HepG2 (cell line): ENCODE measurements around the gene FCN1. TPM values are rescaled to one million over a fixed set of nuclear protein-coding genes. Genes with fewer than 3 reads are reported as not detected.

Experiments
- ATAC-seq: fragments of 200-7000 bp; cut with Tn5 transposase; 3 replicates; pipeline ENCODE4 v1.9.1; 2020; ENCODE audit warnings: mild to moderate bottlenecking, moderate library complexity
- BruUV-seq: library from RNA; stranded (reverse); fragments of 400-500 nt; replicated peaks from 2 replicates; lab custom pipeline; 2021; lab: Mats Ljungman, UMichigan
- CTCF ChIA-PET: fragments of 300-600 bp; formaldehyde crosslinking; extraction: SDS; loops from one replicate; lab custom pipeline; 2021; ENCODE audit warnings: low total read pairs, inconsistent platforms, low intra/inter-chr PET ratio; lab: Yijun Ruan, JAX
- POLR2A ChIA-PET: fragments of 350-600 bp; sonication (Branson Sonifier 250); formaldehyde crosslinking; loops from one replicate; lab custom pipeline; 2020; ENCODE audit warnings: antibody characterized with exemption, inconsistent platforms; lab: Yijun Ruan, JAX
- DNase-seq: peaks from one replicate; pipeline ENCODE4 v3.0.0-alpha.2; 2015; ENCODE audit warnings: low spot score
- FAIRE-seq: peaks from 3 replicates; lab custom pipeline; 2011; peaks lifted over from hg19 to GRCh38; lab: Jason Lieb, UNC
- H2AFZ ChIP-seq: one replicate; pipeline ENCODE4 v1.6.1; 2011; ENCODE audit warnings: low read length, inconsistent platforms
- H3K27ac ChIP-seq: fragments of 300-600 bp; 3 replicates; pipeline ENCODE4 v1.8.0; 2011; ENCODE audit warnings: mixed run types, mild to moderate bottlenecking, mixed read lengths, low read length, inconsistent platforms; ENCODE audit not compliant: insufficient read depth; ENCODE audit errors: extremely low read length
- H3K27me3 ChIP-seq, 2 experiments: fragments of 200-600 bp in 1 of 2; 2 replicates in 1 of 2; 3 replicates in 1 of 2; pipeline versions ENCODE4 v1.6.0 to v1.8.0; 2011; ENCODE audit warnings: low read length in 2 of 2, mild to moderate bottlenecking in 2 of 2, moderate library complexity in 2 of 2, inconsistent platforms in 1 of 2; ENCODE audit not compliant: insufficient read depth in 2 of 2, control insufficient read depth in 1 of 2
- H3K36me3 ChIP-seq, 2 experiments: fragments of 200-600 bp in 1 of 2; replicated peaks in 1 of 2; 2 replicates in 1 of 2; 3 replicates in 1 of 2; pipeline versions ENCODE4 v1.5.1 to v1.8.0; 2011; ENCODE audit warnings: low read length in 2 of 2, inconsistent platforms in 1 of 2; ENCODE audit not compliant: insufficient read depth in 2 of 2, control insufficient read depth in 1 of 2
- H3K4me1 ChIP-seq: 2 replicates; pipeline ENCODE4 v1.5.1; 2012; ENCODE audit warnings: low read length, inconsistent platforms; ENCODE audit not compliant: insufficient read depth
- H3K4me2 ChIP-seq: 2 replicates; pipeline ENCODE4 v1.6.0; 2011; ENCODE audit warnings: low read depth, low read length, inconsistent platforms
- H3K4me3 ChIP-seq, 3 experiments: fragments of 200-600 bp in 1 of 3; sonication (generic), shearing (Covaris generic) in 1 of 3; replicated peaks in 1 of 3; 2 replicates each; pipeline ENCODE4 v1.5.1; 2011 to 2016; ENCODE audit warnings: low read length in 3 of 3, inconsistent platforms in 2 of 3, low read depth in 2 of 3, mild to moderate bottlenecking in 2 of 3, control low read depth in 1 of 3, mixed read lengths in 1 of 3; ENCODE audit not compliant: insufficient read depth in 1 of 3
- H3K79me2 ChIP-seq: one replicate; pipeline ENCODE4 v1.6.1; 2011; ENCODE audit warnings: low read length, inconsistent platforms; ENCODE audit not compliant: insufficient read depth
- H3K9ac ChIP-seq: 2 replicates; pipeline ENCODE4 v1.6.0; 2011; ENCODE audit warnings: mild to moderate bottlenecking, low read depth, low read length, inconsistent platforms; ENCODE audit not compliant: insufficient read depth
- H3K9me3 ChIP-seq: 2 replicates; pipeline ENCODE4 v1.5.1; 2012; ENCODE audit warnings: mild to moderate bottlenecking, low read length
- H4K20me1 ChIP-seq: 2 replicates; pipeline ENCODE4 v1.6.0; 2011; ENCODE audit warnings: inconsistent platforms, mild to moderate bottlenecking, low read length, moderate library complexity; ENCODE audit not compliant: insufficient read depth
- JUNB ChIP-seq: sonication (generic); formaldehyde crosslinking; IDR thresholded peaks from 2 replicates; pipeline ENCODE4 v1.8.0; 2022; ENCODE audit warnings: missing genetic modification reagents, mild to moderate bottlenecking, borderline replicate concordance
- TEF ChIP-seq: sonication (generic); formaldehyde crosslinking; IDR thresholded peaks from 2 replicates; pipeline ENCODE4 v1.5.0; 2020; ENCODE audit warnings: missing genetic modification reagents
- ZNF142 ChIP-seq: sonication (generic); formaldehyde crosslinking; IDR thresholded peaks from 2 replicates; pipeline ENCODE4 v1.4.0; 2020; ENCODE audit warnings: missing genetic modification reagents
- ZNF687 ChIP-seq: sonication (generic); formaldehyde crosslinking; IDR thresholded peaks from 2 replicates; pipeline ENCODE4 v1.5.1; 2020; ENCODE audit warnings: mild to moderate bottlenecking, missing genetic modification reagents, moderate library complexity
- WGBS: methylation state at CpG from one replicate; pipeline ENCODE4 v1.1.6; 2017; ENCODE audit warnings: low lambda C conversion rate; 5-methylcytosine and 5-hydroxymethylcytosine counted together
- in situ Hi-C: cut with HindIII; loops from 2 replicates; pipeline ENCODE4 v1.10.0; 2017; ENCODE audit warnings: low pct_unique_long_range_greater_than_20kb; ENCODE audit not compliant: extremely low pct_ligation_motif_present
- intact Hi-C: fragments of 100-400 bp; cut with micrococcal nuclease; formaldehyde crosslinking; loops from one replicate; pipeline ENCODE4 v1.10.0; 2022; ENCODE audit not compliant: unreplicated experiment
- polyA plus RNA-seq, 8 experiments: library from polyadenylated mRNA; depleted of rRNA in 3 of 8; stranded (reverse) in 7 of 8; unstranded in 1 of 8; fragments of >200 nt; fragmentation: Illumina TruSeq in 4 of 8; extraction: Trizol in 4 of 8; gene quantifications; 2 replicates each; pipeline versions ENCODE4 v1.2.1 to v1.2.3, GENCODE V29; 2011 to 2016; ENCODE audit warnings: low read depth in 4 of 8, missing spikeins in 1 of 8, mixed read lengths in 1 of 8; ENCODE audit not compliant: insufficient read depth in 1 of 8
- total RNA-seq, 5 experiments: library from RNA; depleted of rRNA; stranded (reverse); fragments of >200 nt; fragmentation: Illumina TruSeq; extraction: Trizol; gene quantifications; 2 replicates each; pipeline ENCODE4 v1.2.3, GENCODE V29; 2016; ENCODE audit warnings: low read depth in 1 of 5

The FCN1 gene
- total and polyA plus RNA-seq, 2 of the 13 experiments (the other 11 are each of a cell fraction or from before 2014, with no cell fraction given), result not detected

- H3K4me1 ChIP-seq, result no peaks in the 10 kb centered on the region
- no peak for ATAC-seq
- 0 out of 2 replicates have a peak, but pooled peaks cover 2% of the 10 kb centered on the region for H4K20me1 ChIP-seq
- no peaks in the 10 kb centered on the region for H3K9me3 ChIP-seq
- H3K27ac ChIP-seq, result no peak overlapping the region
- no peak for FAIRE-seq
- no peaks in the 10 kb centered on the region for H3K79me2 ChIP-seq
- ChIA-PET CTCF (no interaction called here), POLR2A (no interaction called here)
- no peak overlapping the region for H3K4me2 ChIP-seq
- no peak for DNase-seq
- no peak overlapping the region for H3K9ac ChIP-seq
- no peak overlapping the region for H3K4me3 ChIP-seq
- in situ Hi-C loops (no loop called here), intact Hi-C loops (no loop called here)
- peaks cover 14 to 84% of the 10 kb centered on the region in 2 experiments for H3K27me3 ChIP-seq
- 3% methylated on average over 4 of the region's 9 CpGs for WGBS
- BruUV-seq, result no TSS peak
- TF ChIP-seq TEF (CRISPR knock-in tag) (no peak), JUNB (CRISPR knock-in tag) (no peak), ZNF142 (CRISPR knock-in tag) (no peak), ZNF687 (no peak)
- no peak overlapping the region for H2AFZ ChIP-seq
- H3K36me3 ChIP-seq, result no peaks in the 10 kb centered on the region
Measured at GRCh38 chr9:134937164-134937555, 19.4 kb upstream of the FCN1 start.
